ENCODE data around the gene TYROBP. TPM values are rescaled to one million over a fixed set of nuclear protein-coding genes. Genes with fewer than 3 reads are reported as not detected.

The TYROBP gene
- polyA plus RNA-seq, 5 donors: 12.1 to 20.4 (median 14.7) TPM

Other genes starting within 250 kb of the TYROBP start
- gene UPK1A, start 241.8 kb downstream of the TYROBP start, polyA plus RNA-seq (ENCODE audit: insufficient read depth in 1 of 5, insufficient read length in 5 of 5, low replicate concordance in 1 of 5): under 1 TPM in 4 of 5 donors, not detected in 1; 0.18 to 0.40 (median 0.21) TPM
- gene ZBTB32, start 203.7 kb downstream of the TYROBP start, polyA plus RNA-seq (ENCODE audit: insufficient read depth in 1 of 5, insufficient read length in 5 of 5, low replicate concordance in 1 of 5): under 1 TPM; 0.29 to 0.85 (median 0.57) TPM
- 10 to 100 TPM; 21.3 to 40.3 (median 28.0) TPM for gene KMT2B, start 190.3 kb downstream of the TYROBP start, polyA plus RNA-seq (ENCODE audit: insufficient read depth in 1 of 5, insufficient read length in 5 of 5, low replicate concordance in 1 of 5)
- gene IGFLR1, start 165.8 kb downstream of the TYROBP start, polyA plus RNA-seq (ENCODE audit: insufficient read depth in 1 of 5, insufficient read length in 5 of 5, low replicate concordance in 1 of 5): 1 to 10 TPM; 3.1 to 7.1 (median 4.1) TPM
- 10 to 100 TPM; 15.1 to 21.7 (median 16.6) TPM for gene U2AF1L4, start 162.9 kb downstream of the TYROBP start, polyA plus RNA-seq (ENCODE audit: insufficient read depth in 1 of 5, insufficient read length in 5 of 5, low replicate concordance in 1 of 5)
- 10 to 100 TPM; 45.5 to 72.8 (median 52.3) TPM for gene PSENEN, start 162.6 kb downstream of the TYROBP start, polyA plus RNA-seq (ENCODE audit: insufficient read depth in 1 of 5, insufficient read length in 5 of 5, low replicate concordance in 1 of 5)
- 10 to 100 TPM in 2 of 5 donors, 1 to 10 TPM in 3; 8.2 to 14.4 (median 9.6) TPM for gene LIN37, start 159.7 kb downstream of the TYROBP start, polyA plus RNA-seq (ENCODE audit: insufficient read depth in 1 of 5, insufficient read length in 5 of 5, low replicate concordance in 1 of 5)
- gene HSPB6, start 151.3 kb downstream of the TYROBP start, polyA plus RNA-seq (ENCODE audit: insufficient read depth in 1 of 5, insufficient read length in 5 of 5, low replicate concordance in 1 of 5): 100 to 1,000 TPM in 1 of 5 donors, 10 to 100 TPM in 4; 47.3 to 158 (median 71.5) TPM
- 10 to 100 TPM; 15.9 to 21.4 (median 20.2) TPM for gene PROSER3, start 150.1 kb downstream of the TYROBP start, polyA plus RNA-seq (ENCODE audit: insufficient read depth in 1 of 5, insufficient read length in 5 of 5, low replicate concordance in 1 of 5)
- 10 to 100 TPM; 21.8 to 40.7 (median 27.3) TPM for gene ARHGAP33, start 132.7 kb downstream of the TYROBP start, polyA plus RNA-seq (ENCODE audit: insufficient read depth in 1 of 5, insufficient read length in 5 of 5, low replicate concordance in 1 of 5)
- 1 to 10 TPM in 1 of 5 donors, under 1 TPM in 1, not detected in 3; 0.21 to 1.0 TPM for gene PRODH2, start 95.5 kb downstream of the TYROBP start, polyA plus RNA-seq (ENCODE audit: insufficient read depth in 1 of 5, insufficient read length in 5 of 5, low replicate concordance in 1 of 5)
- gene NPHS1, start 55.8 kb downstream of the TYROBP start, polyA plus RNA-seq (ENCODE audit: insufficient read depth in 1 of 5, insufficient read length in 5 of 5, low replicate concordance in 1 of 5): 1 to 10 TPM in 1 of 5 donors, under 1 TPM in 4; 0.29 to 1.5 (median 0.50) TPM
- gene KIRREL2, start 51.4 kb downstream of the TYROBP start, polyA plus RNA-seq (ENCODE audit: insufficient read depth in 1 of 5, insufficient read length in 5 of 5, low replicate concordance in 1 of 5): 1 to 10 TPM; 1.1 to 4.3 (median 1.8) TPM
- 10 to 100 TPM in 1 of 5 donors, 1 to 10 TPM in 4; 8.2 to 13.8 (median 9.0) TPM for gene APLP1, start 39.7 kb downstream of the TYROBP start, polyA plus RNA-seq (ENCODE audit: insufficient read depth in 1 of 5, insufficient read length in 5 of 5, low replicate concordance in 1 of 5)
- gene NFKBID, start 7.8 kb downstream of the TYROBP start, polyA plus RNA-seq (ENCODE audit: insufficient read depth in 1 of 5, insufficient read length in 5 of 5, low replicate concordance in 1 of 5): 1 to 10 TPM; 3.7 to 7.0 (median 5.7) TPM
- 1 to 10 TPM; 5.0 to 7.9 (median 6.0) TPM for gene HCST, start 5.8 kb downstream of the TYROBP start, polyA plus RNA-seq (ENCODE audit: insufficient read depth in 1 of 5, insufficient read length in 5 of 5, low replicate concordance in 1 of 5)
- 10 to 100 TPM in 2 of 5 donors, 1 to 10 TPM in 3; 6.5 to 18.2 (median 7.7) TPM for gene LRFN3, start 28.1 kb upstream of the TYROBP start, polyA plus RNA-seq (ENCODE audit: insufficient read depth in 1 of 5, insufficient read length in 5 of 5, low replicate concordance in 1 of 5)
- 10 to 100 TPM in 4 of 5 donors, 1 to 10 TPM in 1; 9.1 to 15.0 (median 11.7) TPM for gene SDHAF1, start 86.9 kb upstream of the TYROBP start, polyA plus RNA-seq (ENCODE audit: insufficient read depth in 1 of 5, insufficient read length in 5 of 5, low replicate concordance in 1 of 5)
- gene SYNE4, start 100.5 kb upstream of the TYROBP start, polyA plus RNA-seq (ENCODE audit: insufficient read depth in 1 of 5, insufficient read length in 5 of 5, low replicate concordance in 1 of 5): 10 to 100 TPM in 2 of 5 donors, 1 to 10 TPM in 3; 6.4 to 10.9 (median 9.9) TPM
- gene ALKBH6, start 105.9 kb upstream of the TYROBP start, polyA plus RNA-seq (ENCODE audit: insufficient read depth in 1 of 5, insufficient read length in 5 of 5, low replicate concordance in 1 of 5): 10 to 100 TPM; 17.2 to 19.0 (median 18.4) TPM
- gene CLIP3, start 124.6 kb upstream of the TYROBP start, polyA plus RNA-seq (ENCODE audit: insufficient read depth in 1 of 5, insufficient read length in 5 of 5, low replicate concordance in 1 of 5): 10 to 100 TPM; 23.6 to 31.9 (median 25.6) TPM
- 1 to 10 TPM; 4.2 to 9.0 (median 6.6) TPM for gene THAP8, start 146.0 kb upstream of the TYROBP start, polyA plus RNA-seq (ENCODE audit: insufficient read depth in 1 of 5, insufficient read length in 5 of 5, low replicate concordance in 1 of 5)
- 1 to 10 TPM; 4.3 to 6.0 (median 4.9) TPM for gene WDR62, start 146.6 kb upstream of the TYROBP start, polyA plus RNA-seq (ENCODE audit: insufficient read depth in 1 of 5, insufficient read length in 5 of 5, low replicate concordance in 1 of 5)
- under 1 TPM in 3 of 5 donors, not detected in 2; 0.15 to 0.27 (median 0.16) TPM for gene OVOL3, start 202.8 kb upstream of the TYROBP start, polyA plus RNA-seq (ENCODE audit: insufficient read depth in 1 of 5, insufficient read length in 5 of 5, low replicate concordance in 1 of 5)
- gene POLR2I, start 206.6 kb upstream of the TYROBP start, polyA plus RNA-seq (ENCODE audit: insufficient read depth in 1 of 5, insufficient read length in 5 of 5, low replicate concordance in 1 of 5): 10 to 100 TPM; 34.3 to 64.7 (median 36.4) TPM
- 100 to 1,000 TPM in 4 of 5 donors, 10 to 100 TPM in 1; 96.1 to 147 (median 107) TPM for gene TBCB, start 207.2 kb upstream of the TYROBP start, polyA plus RNA-seq (ENCODE audit: insufficient read depth in 1 of 5, insufficient read length in 5 of 5, low replicate concordance in 1 of 5)
- 100 to 1,000 TPM; 470 to 696 (median 513) TPM for gene CAPNS1, start 231.8 kb upstream of the TYROBP start, polyA plus RNA-seq (ENCODE audit: insufficient read depth in 1 of 5, insufficient read length in 5 of 5, low replicate concordance in 1 of 5)
- 10 to 100 TPM; 25.5 to 78.0 (median 37.3) TPM for gene COX7A1, start 244.2 kb upstream of the TYROBP start, polyA plus RNA-seq (ENCODE audit: insufficient read depth in 1 of 5, insufficient read length in 5 of 5, low replicate concordance in 1 of 5)

Measured in right lung (tissue), 5 donors.